ENCODE data around the gene ARID1B. TPM values are rescaled to one million over a fixed set of nuclear protein-coding genes. Genes with fewer than 3 reads are reported as not detected.

Gene ARID1B
- total RNA-seq, 1 experiment from 2014 or later: 60.3 TPM

DNA sequence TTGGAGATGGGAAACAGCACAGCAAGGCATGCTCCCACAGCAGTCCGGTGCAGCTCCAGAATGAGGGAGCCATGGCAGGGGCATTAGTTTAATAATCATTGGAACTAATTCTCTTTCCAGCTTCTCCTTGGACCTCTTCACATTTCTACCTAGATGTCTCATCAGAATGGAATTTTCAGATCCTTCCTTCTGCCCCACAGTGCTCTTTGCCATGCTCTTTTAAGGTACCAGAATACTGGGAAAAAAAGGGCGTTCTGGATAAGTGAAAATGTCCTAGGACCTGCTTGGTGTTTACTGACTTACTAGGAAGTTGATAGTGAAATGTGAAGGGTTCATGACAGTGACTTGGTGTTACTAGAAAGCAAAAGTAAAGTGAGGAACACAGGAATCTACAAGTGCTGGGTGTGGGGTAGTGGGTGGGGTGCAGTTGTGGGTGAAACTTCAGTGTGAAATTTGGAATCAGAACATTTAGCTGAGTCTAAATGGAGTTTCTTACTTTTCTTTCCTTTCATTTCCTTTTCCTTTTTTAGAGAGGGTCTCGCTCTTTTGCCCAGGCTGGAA, 207.1 kb downstream of the ARID1B start (continued):
- TF ChIP-seq, protein P1, sequence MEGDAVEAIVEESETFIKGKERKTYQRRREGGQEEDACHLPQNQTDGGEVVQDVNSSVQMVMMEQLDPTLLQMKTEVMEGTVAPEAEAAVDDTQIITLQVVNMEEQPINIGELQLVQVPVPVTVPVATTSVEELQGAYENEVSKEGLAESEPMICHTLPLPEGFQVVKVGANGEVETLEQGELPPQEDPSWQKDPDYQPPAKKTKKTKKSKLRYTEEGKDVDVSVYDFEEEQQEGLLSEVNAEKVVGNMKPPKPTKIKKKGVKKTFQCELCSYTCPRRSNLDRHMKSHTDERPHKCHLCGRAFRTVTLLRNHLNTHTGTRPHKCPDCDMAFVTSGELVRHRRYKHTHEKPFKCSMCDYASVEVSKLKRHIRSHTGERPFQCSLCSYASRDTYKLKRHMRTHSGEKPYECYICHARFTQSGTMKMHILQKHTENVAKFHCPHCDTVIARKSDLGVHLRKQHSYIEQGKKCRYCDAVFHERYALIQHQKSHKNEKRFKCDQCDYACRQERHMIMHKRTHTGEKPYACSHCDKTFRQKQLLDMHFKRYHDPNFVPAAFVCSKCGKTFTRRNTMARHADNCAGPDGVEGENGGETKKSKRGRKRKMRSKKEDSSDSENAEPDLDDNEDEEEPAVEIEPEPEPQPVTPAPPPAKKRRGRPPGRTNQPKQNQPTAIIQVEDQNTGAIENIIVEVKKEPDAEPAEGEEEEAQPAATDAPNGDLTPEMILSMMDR (IDR thresholded peaks at IDR 0.05): no peak
- TF ChIP-seq ZNF138 (CRISPR knock-in tag; conservative IDR thresholded peaks at IDR 0.05) (no peak), ZNF121 (CRISPR knock-in tag; IDR thresholded peaks at IDR 0.05) (no peak), GABPB1 (CRISPR knock-in tag; IDR thresholded peaks at IDR 0.05) (no peak), NFATC4 (CRISPR knock-in tag; IDR thresholded peaks at IDR 0.05) (no peak), GTF2I (CRISPR knock-in tag; conservative IDR thresholded peaks at IDR 0.05) (no peak), ZNF423 (CRISPR knock-in tag; IDR thresholded peaks at IDR 0.05) (no peak), ZNF671 (CRISPR knock-in tag; IDR thresholded peaks at IDR 0.05) (no peak), CBFB (CRISPR knock-in tag; IDR thresholded peaks at IDR 0.05; ENCODE audit: low read depth) (no peak)
- TF ChIP-seq, protein P2, sequence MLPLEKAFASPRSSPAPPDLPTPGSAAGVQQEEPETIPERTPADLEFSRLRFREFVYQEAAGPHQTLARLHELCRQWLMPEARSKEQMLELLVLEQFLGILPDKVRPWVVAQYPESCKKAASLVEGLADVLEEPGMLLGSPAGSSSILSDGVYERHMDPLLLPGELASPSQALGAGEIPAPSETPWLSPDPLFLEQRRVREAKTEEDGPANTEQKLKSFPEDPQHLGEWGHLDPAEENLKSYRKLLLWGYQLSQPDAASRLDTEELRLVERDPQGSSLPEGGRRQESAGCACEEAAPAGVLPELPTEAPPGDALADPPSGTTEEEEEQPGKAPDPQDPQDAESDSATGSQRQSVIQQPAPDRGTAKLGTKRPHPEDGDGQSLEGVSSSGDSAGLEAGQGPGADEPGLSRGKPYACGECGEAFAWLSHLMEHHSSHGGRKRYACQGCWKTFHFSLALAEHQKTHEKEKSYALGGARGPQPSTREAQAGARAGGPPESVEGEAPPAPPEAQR (CRISPR knock-in tag; IDR thresholded peaks at IDR 0.05): no peak
- TF ChIP-seq, protein P3, sequence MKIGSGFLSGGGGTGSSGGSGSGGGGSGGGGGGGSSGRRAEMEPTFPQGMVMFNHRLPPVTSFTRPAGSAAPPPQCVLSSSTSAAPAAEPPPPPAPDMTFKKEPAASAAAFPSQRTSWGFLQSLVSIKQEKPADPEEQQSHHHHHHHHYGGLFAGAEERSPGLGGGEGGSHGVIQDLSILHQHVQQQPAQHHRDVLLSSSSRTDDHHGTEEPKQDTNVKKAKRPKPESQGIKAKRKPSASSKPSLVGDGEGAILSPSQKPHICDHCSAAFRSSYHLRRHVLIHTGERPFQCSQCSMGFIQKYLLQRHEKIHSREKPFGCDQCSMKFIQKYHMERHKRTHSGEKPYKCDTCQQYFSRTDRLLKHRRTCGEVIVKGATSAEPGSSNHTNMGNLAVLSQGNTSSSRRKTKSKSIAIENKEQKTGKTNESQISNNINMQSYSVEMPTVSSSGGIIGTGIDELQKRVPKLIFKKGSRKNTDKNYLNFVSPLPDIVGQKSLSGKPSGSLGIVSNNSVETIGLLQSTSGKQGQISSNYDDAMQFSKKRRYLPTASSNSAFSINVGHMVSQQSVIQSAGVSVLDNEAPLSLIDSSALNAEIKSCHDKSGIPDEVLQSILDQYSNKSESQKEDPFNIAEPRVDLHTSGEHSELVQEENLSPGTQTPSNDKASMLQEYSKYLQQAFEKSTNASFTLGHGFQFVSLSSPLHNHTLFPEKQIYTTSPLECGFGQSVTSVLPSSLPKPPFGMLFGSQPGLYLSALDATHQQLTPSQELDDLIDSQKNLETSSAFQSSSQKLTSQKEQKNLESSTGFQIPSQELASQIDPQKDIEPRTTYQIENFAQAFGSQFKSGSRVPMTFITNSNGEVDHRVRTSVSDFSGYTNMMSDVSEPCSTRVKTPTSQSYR (CRISPR knock-in tag; IDR thresholded peaks at IDR 0.05): no peak
- TF ChIP-seq, protein P4, sequence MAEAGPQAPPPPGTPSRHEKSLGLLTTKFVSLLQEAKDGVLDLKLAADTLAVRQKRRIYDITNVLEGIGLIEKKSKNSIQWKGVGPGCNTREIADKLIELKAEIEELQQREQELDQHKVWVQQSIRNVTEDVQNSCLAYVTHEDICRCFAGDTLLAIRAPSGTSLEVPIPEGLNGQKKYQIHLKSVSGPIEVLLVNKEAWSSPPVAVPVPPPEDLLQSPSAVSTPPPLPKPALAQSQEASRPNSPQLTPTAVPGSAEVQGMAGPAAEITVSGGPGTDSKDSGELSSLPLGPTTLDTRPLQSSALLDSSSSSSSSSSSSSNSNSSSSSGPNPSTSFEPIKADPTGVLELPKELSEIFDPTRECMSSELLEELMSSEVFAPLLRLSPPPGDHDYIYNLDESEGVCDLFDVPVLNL (CRISPR knock-in tag; IDR thresholded peaks at IDR 0.05; ENCODE audit: borderline replicate concordance, low read depth): no peak

DNA sequence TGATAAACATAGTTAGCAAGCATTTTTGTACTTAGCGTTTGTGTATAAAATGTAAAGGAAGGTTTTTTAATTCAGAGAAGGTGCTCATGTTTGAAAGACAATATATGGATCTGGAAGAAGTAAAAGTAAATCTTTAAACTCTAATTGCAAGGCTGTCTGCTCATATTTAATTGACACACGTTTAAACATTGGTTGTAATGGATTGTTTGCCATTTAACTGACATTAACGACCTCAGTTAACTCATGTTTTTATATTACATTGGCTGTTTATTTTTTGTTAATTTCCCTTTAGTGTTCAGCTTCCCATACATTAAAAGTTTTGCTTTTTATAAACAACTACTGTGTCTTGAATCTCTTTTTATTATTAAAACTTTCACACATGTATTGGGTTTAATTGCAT, 208.1 kb downstream of the ARID1B start:
- Mint-ChIP-seq H3K36me3 (no peaks in the 10 kb centered on the region), H3K9me3 (no peaks in the 10 kb centered on the region), H3K4me3 (no peak overlapping the region), H3K27me3 (ENCODE audit: low read depth) (no peaks in the 10 kb centered on the region), H3K27ac (peak overlapping the region; percentile 91), H3K4me1 (peaks cover 86% of the 10 kb centered on the region)
- ChIA-PET CTCF (interaction anchor here (1.1 kb wide), 1 partner anchor 13 kb away, joined by 3 read pairs; no protein-coding TSS in a partner anchor), POLR2A (interaction anchor here (1.1 to 1.7 kb wide), 2 partner anchors 36 to 52 kb away, joined by 3 to 5 read pairs; no protein-coding TSS in a partner anchor)
- DNase-seq (ENCODE audit: low spot score) (no peak), ATAC-seq (no peak)
- TF ChIP-seq, protein P5, sequence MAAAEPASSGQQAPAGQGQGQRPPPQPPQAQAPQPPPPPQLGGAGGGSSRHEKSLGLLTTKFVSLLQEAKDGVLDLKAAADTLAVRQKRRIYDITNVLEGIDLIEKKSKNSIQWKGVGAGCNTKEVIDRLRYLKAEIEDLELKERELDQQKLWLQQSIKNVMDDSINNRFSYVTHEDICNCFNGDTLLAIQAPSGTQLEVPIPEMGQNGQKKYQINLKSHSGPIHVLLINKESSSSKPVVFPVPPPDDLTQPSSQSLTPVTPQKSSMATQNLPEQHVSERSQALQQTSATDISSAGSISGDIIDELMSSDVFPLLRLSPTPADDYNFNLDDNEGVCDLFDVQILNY (CRISPR knock-in tag; IDR thresholded peaks at IDR 0.05): no peak
- TF ChIP-seq GABPB1 (CRISPR knock-in tag; IDR thresholded peaks at IDR 0.05) (no peak), FOXJ3 (CRISPR knock-in tag; IDR thresholded peaks at IDR 0.05; ENCODE audit: borderline replicate concordance) (no peak), SP1 (CRISPR knock-in tag; conservative IDR thresholded peaks at IDR 0.05) (no peak), ATF1 (CRISPR knock-in tag; IDR thresholded peaks at IDR 0.05) (no peak), ZBTB21 (CRISPR knock-in tag; IDR thresholded peaks at IDR 0.05; ENCODE audit: borderline replicate concordance) (no peak), SOX15 (CRISPR knock-in tag; IDR thresholded peaks at IDR 0.05) (no peak), HMGA2 (CRISPR knock-in tag; IDR thresholded peaks at IDR 0.05) (no peak), MYBL2 (CRISPR knock-in tag; IDR thresholded peaks at IDR 0.05) (no peak), NR2C2 (CRISPR knock-in tag; IDR thresholded peaks at IDR 0.05) (no peak)
- TF ChIP-seq, protein P6, sequence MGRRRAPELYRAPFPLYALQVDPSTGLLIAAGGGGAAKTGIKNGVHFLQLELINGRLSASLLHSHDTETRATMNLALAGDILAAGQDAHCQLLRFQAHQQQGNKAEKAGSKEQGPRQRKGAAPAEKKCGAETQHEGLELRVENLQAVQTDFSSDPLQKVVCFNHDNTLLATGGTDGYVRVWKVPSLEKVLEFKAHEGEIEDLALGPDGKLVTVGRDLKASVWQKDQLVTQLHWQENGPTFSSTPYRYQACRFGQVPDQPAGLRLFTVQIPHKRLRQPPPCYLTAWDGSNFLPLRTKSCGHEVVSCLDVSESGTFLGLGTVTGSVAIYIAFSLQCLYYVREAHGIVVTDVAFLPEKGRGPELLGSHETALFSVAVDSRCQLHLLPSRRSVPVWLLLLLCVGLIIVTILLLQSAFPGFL (CRISPR knock-in tag; IDR thresholded peaks at IDR 0.05; ENCODE audit: borderline replicate concordance): no peak
- TF ChIP-seq, protein P7, sequence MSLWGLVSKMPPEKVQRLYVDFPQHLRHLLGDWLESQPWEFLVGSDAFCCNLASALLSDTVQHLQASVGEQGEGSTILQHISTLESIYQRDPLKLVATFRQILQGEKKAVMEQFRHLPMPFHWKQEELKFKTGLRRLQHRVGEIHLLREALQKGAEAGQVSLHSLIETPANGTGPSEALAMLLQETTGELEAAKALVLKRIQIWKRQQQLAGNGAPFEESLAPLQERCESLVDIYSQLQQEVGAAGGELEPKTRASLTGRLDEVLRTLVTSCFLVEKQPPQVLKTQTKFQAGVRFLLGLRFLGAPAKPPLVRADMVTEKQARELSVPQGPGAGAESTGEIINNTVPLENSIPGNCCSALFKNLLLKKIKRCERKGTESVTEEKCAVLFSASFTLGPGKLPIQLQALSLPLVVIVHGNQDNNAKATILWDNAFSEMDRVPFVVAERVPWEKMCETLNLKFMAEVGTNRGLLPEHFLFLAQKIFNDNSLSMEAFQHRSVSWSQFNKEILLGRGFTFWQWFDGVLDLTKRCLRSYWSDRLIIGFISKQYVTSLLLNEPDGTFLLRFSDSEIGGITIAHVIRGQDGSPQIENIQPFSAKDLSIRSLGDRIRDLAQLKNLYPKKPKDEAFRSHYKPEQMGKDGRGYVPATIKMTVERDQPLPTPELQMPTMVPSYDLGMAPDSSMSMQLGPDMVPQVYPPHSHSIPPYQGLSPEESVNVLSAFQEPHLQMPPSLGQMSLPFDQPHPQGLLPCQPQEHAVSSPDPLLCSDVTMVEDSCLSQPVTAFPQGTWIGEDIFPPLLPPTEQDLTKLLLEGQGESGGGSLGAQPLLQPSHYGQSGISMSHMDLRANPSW (CRISPR knock-in tag; conservative IDR thresholded peaks at IDR 0.05; ENCODE audit: low read depth): no peak
- TF ChIP-seq, protein P8, sequence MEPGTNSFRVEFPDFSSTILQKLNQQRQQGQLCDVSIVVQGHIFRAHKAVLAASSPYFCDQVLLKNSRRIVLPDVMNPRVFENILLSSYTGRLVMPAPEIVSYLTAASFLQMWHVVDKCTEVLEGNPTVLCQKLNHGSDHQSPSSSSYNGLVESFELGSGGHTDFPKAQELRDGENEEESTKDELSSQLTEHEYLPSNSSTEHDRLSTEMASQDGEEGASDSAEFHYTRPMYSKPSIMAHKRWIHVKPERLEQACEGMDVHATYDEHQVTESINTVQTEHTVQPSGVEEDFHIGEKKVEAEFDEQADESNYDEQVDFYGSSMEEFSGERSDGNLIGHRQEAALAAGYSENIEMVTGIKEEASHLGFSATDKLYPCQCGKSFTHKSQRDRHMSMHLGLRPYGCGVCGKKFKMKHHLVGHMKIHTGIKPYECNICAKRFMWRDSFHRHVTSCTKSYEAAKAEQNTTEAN (CRISPR knock-in tag; IDR thresholded peaks at IDR 0.05): no peak
